NCI-H1694 treated with DMSO at 0.1 percent for 48 hours (cell line): ENCODE results near the gene BUD13.

Experiments
- DNase-seq: peaks from one replicate; lab custom pipeline; 2025; lab: John Stamatoyannopoulos, UW

The BUD13 gene

DNA sequence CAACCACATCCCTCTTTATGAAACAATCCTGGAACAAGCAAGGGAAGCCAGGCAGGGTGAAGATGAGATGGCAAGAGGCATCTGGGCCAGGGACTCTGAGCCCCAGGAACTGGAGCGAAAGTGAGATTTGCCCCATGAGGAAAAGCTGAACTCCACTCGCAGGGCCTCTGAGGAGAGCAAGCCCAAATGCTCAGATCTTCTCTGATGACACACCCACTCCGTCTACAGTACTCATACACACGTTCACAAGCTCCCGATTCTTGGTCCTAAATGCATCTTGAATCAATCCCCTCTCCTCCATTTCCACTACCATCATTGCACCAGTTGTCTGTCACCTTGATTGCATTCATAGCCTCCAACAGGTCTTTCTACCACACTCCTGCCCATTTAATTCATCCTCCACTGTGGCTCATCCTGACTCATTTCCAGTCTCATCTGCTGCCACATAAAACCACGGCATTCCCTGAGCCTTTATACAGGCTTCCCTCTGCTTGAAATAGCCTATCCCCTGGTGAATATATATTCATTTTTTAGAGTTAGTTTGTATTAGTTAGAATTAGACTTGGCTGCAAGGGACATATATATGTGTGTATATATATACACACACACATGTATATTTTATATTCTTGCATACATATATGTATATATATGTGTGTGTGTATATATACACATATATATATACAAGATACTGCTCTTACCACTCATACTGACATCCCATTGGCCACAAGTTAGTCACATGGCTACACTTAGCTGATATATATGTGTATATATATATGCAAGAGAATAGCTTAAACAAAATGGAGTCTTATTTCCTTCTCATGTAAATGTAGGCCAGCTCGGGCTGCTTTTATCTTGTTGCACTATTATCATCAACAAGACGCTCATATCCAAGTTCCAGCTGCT is 20.3 kb upstream of the BUD13 start:
- DNase-seq = no peak

- no peak for DNase-seq
These were observed 19.5 kb upstream of the BUD13 start for GRCh38 chr11:116792144-116792868.

GRCh38 chr11:116791813-116792143 is 19.0 kb upstream of the BUD13 start, which contains the start of gene APOA5:
Gene APOA5, minus strand, starts transcription at chr11:116791879. Its CDS starts 19 bp downstream, at chr11:116791860.
- DNase-seq = no peak

GRCh38 chr11:116791002-116791812 is 18.4 kb upstream of the BUD13 start:
- peak; percentile 13 for DNase-seq

DNA sequence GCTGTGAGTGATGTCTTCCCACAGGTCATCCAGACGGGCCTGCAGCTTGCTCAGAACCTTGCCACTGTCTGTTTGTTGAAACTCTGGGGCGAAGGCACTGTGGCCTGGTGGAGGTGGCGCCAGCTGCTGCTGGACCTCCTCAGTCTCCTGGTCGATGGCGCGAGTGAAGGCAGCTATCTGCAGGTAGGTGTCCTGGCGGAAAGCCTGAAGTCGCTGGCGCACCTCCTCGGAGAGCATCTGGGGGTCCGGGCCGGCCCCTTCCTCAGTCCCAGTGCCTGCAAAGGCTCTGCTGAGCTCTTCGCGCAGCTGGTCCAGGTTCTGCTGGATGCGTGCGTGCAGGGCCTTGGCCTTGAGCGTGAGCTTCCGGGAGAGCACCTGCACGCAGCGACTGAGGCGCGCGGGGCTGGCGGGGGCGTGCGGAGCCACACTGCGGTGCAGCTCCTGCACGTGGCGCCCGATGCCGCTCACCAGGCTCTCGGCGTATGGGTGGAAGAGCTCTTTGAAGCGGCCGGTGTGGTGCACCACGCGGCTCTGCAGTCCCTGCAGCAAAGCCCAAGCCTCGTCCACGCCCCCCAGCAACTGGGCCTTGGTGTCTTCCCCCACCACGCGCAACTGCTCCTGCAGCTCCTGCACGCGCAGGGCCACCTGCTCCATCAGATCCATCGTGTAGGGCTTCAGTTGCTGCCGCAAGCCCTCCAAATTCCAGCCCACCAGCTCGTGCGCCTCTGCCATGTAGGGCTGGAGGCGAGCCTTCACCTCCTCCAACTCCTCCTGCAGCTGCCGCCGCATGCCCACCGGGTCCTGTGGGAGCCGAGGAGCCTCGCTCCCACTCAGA is 17.6 kb upstream of the BUD13 start:
- DNase-seq = no peak

DNA sequence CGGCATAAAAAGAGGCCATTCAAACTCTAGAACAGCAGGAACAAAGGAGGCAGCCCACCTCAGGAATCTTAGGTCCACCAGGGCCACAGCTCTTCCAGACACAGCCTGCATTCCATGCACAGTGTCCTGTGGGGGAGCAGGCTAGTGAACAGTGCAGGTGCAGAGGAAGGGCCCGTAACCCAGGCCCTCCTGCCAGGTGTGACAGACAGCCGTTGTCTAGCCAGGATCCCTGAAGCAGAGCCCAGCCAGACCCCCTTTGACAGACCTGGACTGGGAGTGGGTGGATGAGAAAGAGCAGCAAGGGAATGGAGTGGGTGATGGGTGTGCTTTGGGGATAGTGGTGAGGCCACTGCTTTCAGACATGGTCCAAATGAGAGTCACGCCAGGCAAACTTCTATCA is 16.2 kb upstream of the BUD13 start:
- DNase-seq = no peak

- no peak for DNase-seq
These were observed 15.7 kb upstream of the BUD13 start for GRCh38 chr11:116788534-116788933.

DNA sequence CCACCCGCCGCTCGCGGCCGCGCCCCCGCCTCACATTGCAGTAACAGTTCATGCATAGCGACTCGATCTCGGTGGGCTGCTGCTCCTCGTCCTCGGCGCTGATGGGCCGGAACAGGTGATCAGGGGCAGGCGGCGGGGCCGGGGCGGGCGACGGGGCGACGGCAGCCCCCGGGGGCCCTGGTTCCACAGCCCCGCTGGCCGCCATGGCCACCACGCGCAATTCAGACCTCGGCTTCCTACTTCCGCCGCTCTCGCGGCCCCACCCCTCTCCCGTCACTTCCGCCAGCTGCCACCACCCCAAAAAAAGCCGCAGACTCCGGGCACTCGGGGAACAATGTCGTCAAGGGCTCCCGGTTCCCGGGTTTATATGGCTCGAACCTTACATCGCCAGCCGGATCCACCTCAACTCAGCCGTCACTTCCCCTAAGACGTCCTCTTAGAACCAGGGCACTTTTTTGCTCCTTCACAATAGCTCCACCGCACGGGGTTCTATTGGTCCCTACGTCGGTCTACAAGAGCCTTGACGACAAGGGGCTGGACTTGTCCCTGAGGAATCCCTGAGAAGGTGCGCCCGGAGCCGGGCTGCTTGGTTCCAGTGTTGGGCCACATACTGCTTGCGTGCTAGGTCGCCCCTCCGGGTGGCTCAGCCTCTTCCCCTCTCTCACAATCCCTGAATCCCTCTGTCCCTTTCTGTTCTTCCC is 15.1 kb upstream of the BUD13 start, which contains the start of gene ZPR1:
Gene ZPR1, minus strand, starts transcription at position 238 of the 701 bp plus-strand sequence. Its CDS starts 33 bp downstream, at position 205.
- DNase-seq = no peak

GRCh38 chr11:116787436-116787785 is 14.6 kb upstream of the BUD13 start:
- DNase-seq = no peak

DNA sequence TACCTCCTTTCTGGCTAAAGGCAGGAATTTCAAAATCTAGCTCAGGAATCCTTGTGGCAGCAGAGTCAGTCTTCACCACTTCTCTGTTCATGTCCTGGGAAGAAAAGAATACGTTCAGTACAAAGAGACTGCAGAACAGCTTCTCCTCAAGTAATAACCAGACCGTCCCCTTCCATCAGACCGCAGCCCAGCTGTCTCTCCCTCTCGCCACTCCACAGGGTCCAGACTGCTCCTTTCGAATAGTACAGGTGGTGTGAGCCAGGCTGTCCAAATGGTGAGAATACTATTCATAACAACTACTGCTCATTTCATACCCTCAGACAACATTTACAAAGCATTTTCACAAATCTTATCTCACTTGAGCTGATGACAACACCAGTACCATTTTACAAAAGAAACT is 14.2 kb upstream of the BUD13 start:
- DNase-seq = no peak

DNA sequence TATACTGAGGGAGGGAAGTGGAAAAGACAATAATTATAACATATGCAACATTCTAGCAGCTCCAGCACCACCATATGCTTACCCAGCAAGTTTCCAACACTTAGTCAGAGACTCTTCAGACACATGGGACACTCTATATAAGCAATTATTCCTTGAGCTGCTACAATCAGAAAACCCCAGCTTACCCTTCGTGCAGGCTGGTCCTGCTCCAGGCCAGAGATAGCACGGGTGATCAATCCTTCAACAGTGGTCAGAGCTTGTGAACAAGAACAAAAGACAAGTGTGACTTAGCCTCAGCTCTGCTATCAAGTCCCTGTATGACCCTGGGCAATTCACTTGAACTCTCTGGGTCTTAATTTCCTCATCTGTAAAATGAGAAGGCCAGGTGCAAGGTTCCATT is 13.5 kb upstream of the BUD13 start:
- DNase-seq = no peak

- DNase-seq = no peak
These were observed 9.9 kb upstream of the BUD13 start for GRCh38 chr11:116782728-116783127.

GRCh38 chr11:116778556-116778955 is 5.8 kb upstream of the BUD13 start:
- no peak for DNase-seq

DNA sequence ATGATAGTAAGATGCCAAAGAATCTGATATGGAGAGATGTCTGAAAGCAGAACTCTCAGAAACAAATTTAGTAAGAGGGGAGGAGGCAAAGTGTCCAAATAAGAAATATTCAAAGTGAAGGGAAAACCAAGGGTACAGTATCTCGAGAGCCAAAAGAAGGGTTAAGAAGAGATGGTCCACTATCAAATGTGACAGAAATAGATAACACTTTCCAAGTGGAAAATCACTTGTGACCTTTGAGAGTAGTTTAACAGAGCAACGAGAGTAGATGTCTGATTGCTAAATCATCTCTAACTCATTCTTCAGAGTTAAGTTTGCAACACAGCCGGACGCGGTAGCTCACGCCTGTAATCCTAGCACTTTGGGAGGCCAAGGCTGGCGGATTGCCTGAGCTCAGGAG is 4.3 kb upstream of the BUD13 start:
- DNase-seq = no peak

GRCh38 chr11:116776522-116776984 is 3.8 kb upstream of the BUD13 start:
- no peak for DNase-seq

DNA sequence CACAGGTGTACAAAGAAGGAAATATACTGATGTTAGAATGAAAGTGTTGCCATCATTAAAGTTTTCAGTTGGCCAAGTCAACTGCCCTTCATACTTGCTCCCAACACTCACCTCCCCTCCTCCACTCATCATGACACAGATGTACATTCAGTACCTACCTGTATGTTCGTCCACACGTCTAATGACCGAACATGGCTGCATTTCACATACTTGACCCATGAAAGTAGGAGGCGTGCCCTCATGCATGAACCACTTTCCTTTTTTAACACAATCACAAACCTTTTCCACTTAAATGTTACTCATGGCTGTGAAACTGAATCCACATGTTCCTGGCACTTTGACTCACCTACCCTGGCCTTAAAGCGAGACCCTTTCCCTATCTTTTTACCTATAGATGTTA is 3.2 kb upstream of the BUD13 start:
- no peak for DNase-seq

GRCh38 chr11:116774661-116775060 is 1.9 kb upstream of the BUD13 start:
- DNase-seq = no peak

DNA sequence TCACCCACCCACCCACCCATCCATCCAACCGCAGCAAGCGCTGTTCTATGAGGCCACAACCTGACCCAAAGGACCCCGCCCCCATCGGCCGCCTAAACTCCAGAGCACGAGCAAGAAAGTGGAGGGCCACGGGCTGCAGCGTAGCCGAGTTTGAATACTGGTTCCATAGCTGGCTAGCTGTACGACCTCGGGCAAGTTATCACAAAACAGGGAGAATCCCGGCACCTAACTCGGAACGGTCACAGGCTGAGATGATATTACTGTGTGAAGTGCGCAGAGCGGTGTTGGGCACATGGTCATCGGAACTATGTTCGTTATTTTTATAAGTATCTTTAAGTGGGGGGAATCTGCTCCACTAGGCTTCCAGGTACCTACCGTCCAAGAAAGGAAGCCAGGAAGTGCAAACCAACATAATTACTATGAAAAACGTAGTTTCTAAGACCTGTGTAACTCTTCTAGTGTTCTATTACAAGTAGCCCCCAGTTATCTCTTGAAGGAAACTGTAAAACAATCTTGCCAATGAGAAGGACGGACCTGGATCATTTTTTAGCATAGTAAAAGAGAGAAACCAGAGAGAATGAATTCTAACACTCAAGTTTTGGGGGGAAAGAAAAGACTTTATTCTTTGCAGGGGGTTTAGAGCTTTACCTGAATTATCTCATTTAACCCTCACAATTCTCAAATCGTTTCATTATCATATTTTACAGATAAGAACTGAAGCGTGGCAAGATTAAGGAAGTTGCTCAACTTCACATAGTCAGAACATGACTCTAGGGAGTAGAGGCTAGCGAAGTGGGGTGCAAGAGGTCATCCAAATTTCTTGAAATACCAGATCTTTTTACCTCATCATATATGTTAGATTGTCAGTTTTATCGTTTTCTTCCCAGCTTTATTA is 663 bp upstream of the BUD13 start:
- DNase-seq = no peak

DNA sequence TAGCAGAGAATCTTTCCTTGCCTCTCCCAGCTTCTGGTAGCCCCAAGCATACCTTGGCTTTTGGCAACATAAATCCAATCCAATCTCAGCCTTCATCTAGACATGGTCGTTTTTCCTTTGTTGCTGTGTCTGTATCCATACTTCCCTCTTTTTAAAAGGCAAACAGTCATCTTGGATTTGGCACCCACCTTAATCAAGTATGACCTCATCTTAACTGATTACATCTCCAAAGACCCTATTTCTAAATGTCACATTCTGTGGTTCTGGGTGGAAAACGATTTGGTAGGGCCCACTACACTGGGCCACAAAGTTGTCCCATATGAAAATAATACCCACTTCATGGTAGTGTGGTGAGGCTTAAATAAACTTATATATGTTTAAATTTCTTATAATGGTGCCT is 852 bp downstream of the BUD13 start:
- DNase-seq = no peak

DNA sequence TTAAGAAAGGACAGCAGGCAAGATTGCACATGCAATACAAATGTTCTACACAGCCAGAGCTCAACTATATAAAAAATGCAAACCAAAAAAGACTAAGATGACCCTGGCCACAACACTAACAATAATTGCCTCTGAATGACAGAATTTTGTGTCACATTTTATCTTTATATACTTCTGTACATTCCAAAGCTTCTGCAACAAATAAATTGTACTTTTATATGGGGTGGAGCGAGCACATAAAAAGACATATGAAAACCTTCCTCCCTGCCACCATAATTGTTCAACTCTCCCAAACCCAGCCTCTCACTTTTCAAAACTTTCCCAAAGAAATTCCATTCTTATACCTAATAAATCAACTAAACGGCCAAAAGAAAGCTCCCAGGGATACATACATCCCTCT is 10.7 kb downstream of the BUD13 start:
- no peak for DNase-seq
